NCI-H2227 (cell line): ENCODE results near the gene LRRTM4.
"Not testable (repeated sequence)": the region's sequence is repeated elsewhere in the genome, so short reads cannot be mapped to it uniquely, and the experiment has no call there.

Experiments
- DNase-seq: peaks from one replicate; lab custom pipeline; 2025; ENCODE audit not compliant: unreplicated experiment; lab: John Stamatoyannopoulos, UW

The LRRTM4 gene

DNA sequence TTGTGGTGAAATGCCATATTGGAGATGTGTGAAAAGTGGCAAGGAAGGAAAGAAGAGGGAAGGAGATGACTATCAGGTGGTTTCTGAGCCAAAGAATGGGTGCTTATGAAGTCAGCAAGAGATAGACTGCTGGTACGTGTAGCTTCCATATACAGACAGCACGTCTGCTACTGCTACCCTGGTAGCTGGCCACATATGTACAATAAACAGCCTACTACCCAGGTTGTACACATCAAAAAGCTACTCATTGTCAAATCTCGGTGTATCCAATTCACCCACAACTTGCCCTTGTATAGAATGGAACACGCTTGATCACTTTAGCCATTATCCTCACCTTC is 761.8 kb downstream of the LRRTM4 start:
- DNase-seq, result no peak

DNA sequence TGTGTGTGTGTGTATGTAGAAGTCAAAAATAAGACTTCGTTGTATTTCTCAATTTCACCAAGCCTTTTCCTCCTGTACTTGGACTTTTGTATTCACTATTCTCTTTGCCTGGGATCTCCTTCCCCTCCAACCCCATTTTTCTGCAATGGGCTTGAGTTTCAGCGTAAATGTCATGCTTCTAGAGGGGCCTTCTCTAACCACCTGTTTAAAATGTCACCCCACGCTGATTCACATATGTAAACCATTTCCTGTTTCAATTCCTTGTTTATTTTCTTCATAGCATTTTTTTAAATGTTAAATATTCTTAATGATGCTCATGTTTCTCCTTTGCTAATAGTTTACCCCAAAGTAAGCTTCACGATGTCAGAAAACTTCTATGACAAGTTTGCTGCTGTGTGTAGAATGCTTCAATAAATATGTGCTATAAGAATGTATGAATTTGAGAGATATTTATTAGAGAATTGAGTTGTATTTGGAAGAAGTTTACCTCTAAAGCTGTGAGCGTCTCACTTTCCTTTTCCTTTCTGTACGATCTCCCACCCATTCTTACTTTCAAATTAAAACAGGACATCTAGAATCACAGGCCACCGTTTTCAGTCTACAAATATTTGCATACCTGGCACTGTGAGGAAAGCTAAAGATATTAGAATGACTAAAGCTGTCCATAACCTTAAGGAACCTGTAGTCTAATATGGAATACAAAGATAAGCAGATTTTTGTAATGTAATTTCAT is 762.4 kb downstream of the LRRTM4 start:
- DNase-seq, result no peak

DNA sequence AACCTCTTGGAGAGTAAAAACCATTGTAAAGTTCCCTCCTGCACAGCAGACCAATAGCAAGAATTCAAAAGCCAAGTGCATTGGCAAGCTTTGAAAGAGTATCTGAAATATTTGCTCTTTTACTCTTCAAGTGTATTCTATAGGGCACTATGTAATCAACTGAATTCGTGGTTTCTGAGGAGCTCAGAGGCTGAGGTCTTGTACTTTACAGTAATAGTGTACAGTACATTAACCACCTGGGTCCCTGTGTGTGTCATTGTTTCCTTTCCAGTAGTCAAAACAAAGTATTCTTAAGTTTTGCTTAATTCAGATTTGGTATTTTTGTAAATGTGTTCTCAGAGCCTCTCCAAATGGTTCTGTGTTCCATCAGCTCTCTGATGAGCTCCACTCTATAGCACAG is 769.7 kb downstream of the LRRTM4 start:
- peak; percentile 84 for DNase-seq

DNA sequence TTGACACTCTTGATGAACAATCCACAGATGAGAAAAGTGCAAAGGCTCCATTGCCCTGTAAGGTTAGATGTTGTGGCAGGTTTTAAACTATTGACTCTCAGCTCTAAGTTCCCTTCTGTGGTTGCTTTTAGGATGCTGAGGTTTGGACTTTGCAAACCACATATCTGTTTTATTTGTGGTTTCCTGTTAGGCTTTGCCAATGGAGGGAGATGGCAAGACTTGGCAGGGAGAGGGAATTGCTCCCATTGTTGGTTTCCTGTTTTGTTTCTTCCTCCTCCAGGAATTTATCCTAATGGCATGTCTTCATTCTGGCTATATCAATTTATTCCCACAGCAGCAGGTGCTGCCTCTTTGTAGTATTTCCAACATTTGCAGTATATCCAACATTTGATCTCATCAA is 772.3 kb downstream of the LRRTM4 start:
- no peak for DNase-seq

DNA sequence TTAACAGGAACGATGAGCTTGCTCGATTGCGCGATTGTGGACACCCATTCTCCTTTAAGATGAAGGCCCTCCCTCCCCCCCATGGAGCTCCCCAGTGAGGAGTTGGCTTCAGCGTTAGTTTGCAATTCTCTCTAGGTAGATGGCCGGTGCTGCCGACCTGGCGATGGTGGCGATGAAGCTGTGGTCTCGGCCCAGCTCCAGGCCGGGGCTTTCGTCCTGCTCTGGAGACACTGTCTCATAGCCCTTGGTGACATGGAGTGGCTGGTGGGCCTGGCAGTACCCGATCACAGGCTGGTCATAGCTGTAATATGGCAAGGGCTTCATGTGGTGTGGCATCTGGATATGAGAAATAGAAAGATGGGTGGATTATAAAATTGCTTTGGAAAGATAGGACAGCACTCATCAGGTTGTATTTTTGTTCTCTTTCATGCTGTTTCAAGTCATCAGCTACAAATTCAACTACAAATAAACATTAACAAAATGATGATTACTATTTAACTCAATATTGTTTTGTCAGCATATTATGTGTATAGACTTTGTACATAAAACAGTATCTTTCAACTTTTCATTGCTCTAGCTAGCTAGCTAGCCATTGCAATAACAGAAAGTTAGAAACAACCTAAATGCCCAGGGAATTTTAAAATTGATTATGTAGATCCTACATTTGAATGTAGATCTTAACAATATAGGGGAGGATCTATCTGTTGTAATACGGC is 773.4 kb downstream of the LRRTM4 start:
- no peak for DNase-seq

DNA sequence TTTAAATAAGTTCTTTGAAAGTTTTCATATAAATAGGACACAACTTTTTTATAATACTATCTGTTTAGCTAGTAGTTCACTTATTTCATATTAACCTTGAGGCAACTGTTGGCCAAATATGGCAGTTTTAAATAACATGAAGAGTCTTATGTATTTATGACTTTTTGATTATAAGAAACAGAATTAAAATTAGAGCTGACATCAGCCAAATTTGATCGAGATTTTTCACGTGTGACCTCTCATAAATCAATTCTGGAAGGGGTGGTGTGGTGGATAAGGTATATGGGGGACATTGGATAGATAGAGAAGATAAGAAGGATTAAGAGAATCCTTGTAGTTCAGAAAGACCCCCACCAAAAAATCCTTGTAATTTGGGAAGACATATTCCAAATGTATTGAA is 776.6 kb downstream of the LRRTM4 start:
- DNase-seq, result no peak

DNA sequence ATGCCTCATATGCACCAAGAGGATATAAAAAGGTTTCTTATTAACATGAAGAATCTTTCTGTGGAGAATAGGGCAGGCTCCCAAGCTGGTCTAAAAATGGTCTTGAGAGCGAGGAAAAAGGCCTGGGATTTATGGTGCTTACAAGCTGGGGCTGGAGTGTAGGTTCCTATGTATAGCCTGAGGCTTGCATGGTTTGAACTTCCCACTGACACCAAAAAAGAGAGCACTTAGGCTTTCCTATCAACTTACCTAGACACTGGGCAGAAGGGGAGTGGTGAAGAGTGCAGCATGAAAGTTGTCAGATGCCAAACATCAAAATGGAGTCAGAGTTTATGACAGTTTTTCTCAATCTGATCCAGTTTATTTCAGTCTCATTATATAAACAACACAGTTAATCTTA is 784.6 kb downstream of the LRRTM4 start:
- DNase-seq, result no peak

DNA sequence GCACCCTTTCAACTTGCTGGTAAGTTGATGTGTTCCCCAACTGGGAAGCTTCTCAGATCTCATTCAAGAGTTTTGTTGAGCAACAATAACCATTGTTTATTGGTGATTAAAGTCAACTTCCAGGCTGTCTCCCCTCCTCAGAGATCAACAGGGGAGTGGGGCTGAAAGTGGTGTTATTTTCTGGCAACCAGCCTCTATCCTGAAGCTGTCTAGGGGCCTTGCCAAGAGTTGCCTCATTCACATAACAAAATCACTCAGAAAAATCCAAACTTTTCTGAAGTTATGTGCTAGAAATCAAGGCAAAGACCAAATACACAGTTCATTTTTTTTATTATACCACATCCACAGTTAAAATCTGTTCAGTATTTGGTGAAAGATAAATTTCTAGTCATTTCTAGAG is 788.4 kb downstream of the LRRTM4 start:
- DNase-seq, result no peak

DNA sequence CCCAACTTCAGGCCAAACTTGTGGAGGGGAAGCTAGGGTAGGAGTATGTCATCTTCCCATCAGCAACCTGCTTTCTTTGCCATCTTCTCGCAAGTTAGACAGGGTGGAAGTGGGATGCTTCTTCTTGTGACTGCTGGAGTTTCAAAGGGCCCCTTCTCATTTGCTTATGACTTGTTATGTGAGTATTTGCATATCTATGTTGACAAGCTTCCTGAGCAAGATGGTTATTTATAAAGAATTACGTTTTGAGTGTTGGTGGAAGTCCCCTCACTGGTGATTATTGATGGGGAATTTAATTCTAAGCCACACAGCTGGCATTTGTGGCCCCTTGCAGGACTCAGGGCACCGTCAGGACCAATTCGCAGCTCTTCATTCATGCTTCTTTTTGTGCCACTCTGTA is 791.0 kb downstream of the LRRTM4 start:
- DNase-seq, result no peak

DNA sequence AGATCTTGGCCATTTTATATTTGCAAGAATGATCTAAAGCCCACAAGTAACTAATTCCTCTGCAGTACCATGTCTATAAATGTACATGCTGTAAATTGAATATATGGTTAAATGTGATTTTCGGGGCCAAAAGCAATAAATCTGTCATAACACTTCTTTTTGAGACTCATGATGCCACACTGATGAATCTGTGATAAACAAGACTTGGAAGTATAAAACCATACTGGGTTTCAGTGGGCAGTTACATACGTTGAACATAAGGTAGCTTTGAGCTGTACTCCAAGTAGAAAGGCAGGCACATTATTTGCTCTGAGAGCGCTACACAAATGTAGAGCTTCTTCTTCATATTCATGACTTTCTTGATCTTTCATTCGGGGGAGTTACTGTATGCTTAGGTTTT is 792.2 kb downstream of the LRRTM4 start:
- no peak for DNase-seq

DNA sequence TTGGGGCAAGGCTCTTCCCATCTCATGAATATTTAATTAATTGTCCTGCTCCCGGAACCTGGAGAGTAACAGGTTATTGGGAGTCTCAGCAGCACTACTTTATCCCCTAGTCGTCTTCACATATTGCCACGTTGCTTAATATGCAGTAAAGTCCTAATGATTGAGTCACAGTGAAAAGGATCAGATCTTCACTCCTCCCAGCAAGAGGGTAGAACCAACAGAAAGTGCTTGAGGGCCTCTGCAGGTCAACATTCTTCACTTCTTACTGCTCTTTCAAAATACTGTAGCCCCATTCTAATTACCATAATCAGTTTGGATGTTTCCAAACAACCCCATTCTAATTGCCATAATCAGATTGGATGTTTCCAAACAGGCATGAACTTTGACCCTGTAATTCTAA is 801.0 kb downstream of the LRRTM4 start:
- DNase-seq, result peak; percentile 9

DNA sequence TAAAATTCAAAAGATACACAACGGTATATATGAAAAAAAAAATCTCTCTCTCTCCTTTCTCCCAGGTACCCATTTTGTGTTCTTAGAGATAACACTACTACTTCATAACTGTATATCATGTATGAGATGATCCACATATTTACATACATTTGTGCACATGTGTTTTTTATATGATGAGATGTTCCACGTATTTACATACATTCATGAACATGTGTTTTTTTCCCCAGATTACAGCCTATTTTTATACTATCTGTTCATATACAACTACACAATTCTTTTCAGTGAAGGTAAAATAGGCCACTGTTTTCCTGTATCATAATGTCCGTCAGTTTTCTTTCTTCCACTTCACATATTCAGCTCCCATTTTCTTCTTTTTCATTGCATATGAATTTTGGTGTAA is 808.9 kb downstream of the LRRTM4 start:
- no peak for DNase-seq

DNA sequence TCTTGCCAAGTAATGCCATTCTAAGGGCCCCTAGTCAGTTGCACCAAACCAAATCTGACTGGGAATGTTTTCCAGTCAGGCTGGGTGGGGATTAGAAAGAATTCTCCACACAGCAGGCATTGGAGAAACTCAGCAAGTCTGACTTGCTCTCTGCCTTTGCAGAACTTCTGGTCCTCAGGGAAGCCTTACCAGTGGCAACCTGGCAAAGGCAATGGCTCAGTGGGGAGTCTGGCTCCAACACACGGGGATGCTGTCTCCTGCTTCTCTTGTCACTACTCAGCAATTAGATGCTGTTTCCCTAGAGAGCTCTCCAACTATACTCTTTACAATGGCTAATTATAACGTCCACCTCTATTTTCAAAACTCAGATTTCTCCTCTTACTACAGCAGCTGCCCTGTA is 810.7 kb downstream of the LRRTM4 start:
- DNase-seq, result peak; percentile 84

DNA sequence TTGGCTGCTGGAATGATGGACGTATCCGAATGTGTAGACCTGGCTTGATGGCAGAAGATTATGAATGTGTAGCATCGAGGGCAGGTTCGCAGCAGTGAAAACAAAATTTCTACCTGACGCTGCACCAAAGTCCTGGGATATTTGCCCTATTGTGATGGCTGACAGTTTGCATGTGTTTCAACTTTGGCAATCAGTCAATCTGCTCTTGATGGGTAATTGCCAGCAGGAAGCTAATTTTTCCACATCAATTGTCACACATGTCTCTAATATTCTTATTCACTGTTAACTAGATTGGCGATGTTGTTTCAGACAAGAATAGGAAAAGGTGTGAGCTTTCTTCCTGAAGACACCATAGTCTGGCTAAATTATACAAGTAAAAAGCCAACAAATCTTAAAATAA is 821.3 kb downstream of the LRRTM4 start:
- no peak for DNase-seq

DNA sequence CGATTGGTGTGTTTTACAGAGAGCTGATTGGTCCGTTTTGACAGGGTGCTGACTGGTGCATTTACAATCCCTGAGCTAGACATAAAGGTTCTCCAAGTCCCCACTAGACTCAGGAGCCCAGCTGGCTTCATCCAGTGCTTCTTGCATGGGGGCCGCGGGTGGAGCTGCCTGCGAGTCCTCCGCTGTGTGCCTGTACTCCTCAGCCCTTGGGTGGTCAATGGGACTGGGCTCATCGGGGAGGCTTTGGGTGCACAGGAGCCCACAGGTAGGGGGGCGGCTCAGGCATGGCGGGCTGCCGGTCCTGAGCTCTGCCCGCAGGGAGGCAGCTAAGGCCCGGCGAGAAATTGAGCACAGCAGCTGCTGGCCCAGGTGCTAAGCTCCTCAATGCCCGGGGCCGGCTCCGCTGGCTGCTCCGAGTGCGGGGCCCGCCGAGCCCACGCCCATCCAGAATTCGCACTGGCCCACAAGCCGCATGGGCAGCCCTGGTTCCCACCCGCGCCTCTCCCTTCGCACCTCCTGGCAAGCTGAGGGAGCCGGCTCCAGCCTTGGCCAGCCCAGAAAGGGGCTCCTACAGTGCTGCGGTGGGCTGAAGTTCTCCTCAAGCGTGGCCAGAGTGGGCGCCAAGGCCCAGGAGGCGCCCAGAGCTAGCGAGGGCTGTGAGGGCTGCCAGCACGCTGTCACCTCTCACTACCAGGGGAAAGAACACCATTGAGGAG is 824.0 kb downstream of the LRRTM4 start:
- not testable (repeated sequence) for DNase-seq
